Neutrophil (primary cell): ENCODE results near the gene DOK6.

Source experiments
- H3K27ac ChIP-seq: fragments of 200-600 bp; sonication (generic); 2 replicates; pipeline ENCODE4 v1.5.1; 2016; ENCODE audit warnings: mild to moderate bottlenecking, moderate library complexity
- H3K27me3 ChIP-seq: fragments of 200-600 bp; sonication (generic); 2 replicates; pipeline ENCODE4 v1.6.0; 2016; ENCODE audit warnings: mild to moderate bottlenecking
- H3K36me3 ChIP-seq: fragments of 200-600 bp; sonication (generic); 2 replicates; pipeline ENCODE4 v1.5.1; 2017
- H3K4me1 ChIP-seq, 2 experiments: fragments of 200-600 bp in 1 of 2; sonication (generic) in 1 of 2; 1 replicate in 1 of 2; 2 replicates in 1 of 2; pipeline versions ENCODE4 v1.5.1 to v1.6.1; 2013 to 2016; ENCODE audit warnings: low read depth in 1 of 2, low read length in 1 of 2, mild to moderate bottlenecking in 1 of 2, moderate library complexity in 1 of 2; ENCODE audit not compliant: control insufficient read depth in 1 of 2, insufficient read depth in 1 of 2
- H3K4me3 ChIP-seq, 2 experiments: fragments of 200-600 bp in 1 of 2; sonication (generic) in 1 of 2; 1 replicate in 1 of 2; 2 replicates in 1 of 2; pipeline ENCODE4 v1.5.1; 2013 to 2016; ENCODE audit warnings: low read depth in 1 of 2, low read length in 1 of 2, mild to moderate bottlenecking in 1 of 2, moderate library complexity in 1 of 2
- H3K9me3 ChIP-seq: fragments of 200-600 bp; sonication (generic); 2 replicates; pipeline ENCODE4 v1.5.1; 2016
- TF ChIP-seq, protein P1 (sequence below): fragments of 200-600 bp; sonication (generic); IDR thresholded peaks from 2 replicates; pipeline ENCODE4 v1.5.1; 2016; ENCODE audit warnings: antibody characterized with exemption

Gene DOK6

GRCh38 chr18:69725855-69726508, 325.3 kb downstream of the DOK6 start:
- H3K9me3 ChIP-seq = no peaks in the 10 kb centered on the region
- no peaks in the 10 kb centered on the region for H3K36me3 ChIP-seq
- H3K4me3 ChIP-seq = no peak overlapping the region
- no peaks in the 10 kb centered on the region for H3K4me1 ChIP-seq
- H3K27me3 ChIP-seq = no peaks in the 10 kb centered on the region
- TF ChIP-seq, protein P1, sequence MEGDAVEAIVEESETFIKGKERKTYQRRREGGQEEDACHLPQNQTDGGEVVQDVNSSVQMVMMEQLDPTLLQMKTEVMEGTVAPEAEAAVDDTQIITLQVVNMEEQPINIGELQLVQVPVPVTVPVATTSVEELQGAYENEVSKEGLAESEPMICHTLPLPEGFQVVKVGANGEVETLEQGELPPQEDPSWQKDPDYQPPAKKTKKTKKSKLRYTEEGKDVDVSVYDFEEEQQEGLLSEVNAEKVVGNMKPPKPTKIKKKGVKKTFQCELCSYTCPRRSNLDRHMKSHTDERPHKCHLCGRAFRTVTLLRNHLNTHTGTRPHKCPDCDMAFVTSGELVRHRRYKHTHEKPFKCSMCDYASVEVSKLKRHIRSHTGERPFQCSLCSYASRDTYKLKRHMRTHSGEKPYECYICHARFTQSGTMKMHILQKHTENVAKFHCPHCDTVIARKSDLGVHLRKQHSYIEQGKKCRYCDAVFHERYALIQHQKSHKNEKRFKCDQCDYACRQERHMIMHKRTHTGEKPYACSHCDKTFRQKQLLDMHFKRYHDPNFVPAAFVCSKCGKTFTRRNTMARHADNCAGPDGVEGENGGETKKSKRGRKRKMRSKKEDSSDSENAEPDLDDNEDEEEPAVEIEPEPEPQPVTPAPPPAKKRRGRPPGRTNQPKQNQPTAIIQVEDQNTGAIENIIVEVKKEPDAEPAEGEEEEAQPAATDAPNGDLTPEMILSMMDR = no peak
- no peak overlapping the region for H3K27ac ChIP-seq

DNA sequence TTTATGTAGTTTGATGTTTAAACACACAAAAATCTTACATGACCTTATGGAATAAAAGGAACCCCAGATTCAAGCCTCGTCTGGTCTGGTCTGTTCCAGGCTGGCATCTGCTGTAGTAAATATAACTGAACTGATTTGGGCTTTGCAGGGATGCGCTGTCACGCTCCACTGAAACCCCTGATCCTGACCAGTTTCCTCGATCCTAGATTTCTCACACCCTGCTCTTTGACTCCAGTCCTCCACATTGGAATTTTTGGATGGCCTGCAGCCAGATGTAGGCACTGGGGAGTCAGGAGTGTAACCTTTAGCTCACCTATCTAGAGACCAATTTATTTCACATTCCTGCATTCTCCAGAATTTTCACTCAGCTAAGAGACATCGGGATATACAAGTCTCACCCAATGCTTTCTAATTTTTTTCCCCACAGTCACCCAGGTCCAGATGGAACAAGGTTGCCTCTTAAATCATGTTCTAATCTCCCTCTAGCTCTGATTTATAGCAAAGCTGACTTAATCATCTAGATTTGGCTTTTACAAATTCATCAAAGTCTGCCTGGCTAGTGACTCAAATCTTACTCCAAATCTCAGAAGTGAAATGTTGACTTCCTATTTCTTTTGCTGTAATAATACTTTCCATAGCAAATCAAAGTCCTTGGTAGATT, 327.4 kb downstream of the DOK6 start:
- TF ChIP-seq, protein P1 = no peak
- H3K27ac ChIP-seq = no peak overlapping the region
- H3K36me3 ChIP-seq = no peaks in the 10 kb centered on the region
- H3K9me3 ChIP-seq = no peaks in the 10 kb centered on the region
- no peak overlapping the region for H3K4me3 ChIP-seq
- H3K27me3 ChIP-seq = no peaks in the 10 kb centered on the region
- H3K4me1 ChIP-seq = no peaks in the 10 kb centered on the region

DNA sequence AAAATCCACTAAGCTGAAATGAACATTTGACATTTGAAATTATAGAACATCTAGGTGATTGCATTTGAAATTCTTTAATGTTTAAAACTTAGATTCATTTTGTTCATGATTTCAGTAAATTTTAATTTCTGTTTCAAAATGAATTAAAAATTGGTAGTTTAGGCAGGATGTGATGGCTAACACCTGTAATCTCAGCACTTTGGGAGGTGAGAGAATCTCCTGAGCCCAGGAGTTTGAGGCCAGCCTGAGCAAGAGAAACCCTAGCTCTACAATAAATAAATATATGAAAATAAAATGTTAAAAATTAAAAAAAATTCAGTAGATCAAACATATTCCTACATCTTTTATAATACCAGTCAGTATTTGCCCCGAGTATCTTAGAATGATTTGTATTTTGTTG, 330.0 kb downstream of the DOK6 start:
- Histone ChIP-seq H3K4me1 (no peaks in the 10 kb centered on the region), H3K36me3 (no peaks in the 10 kb centered on the region), H3K4me3 (no peak overlapping the region), H3K27me3 (no peaks in the 10 kb centered on the region), H3K27ac (no peak overlapping the region), H3K9me3 (no peaks in the 10 kb centered on the region)
- TF ChIP-seq, protein P1 = no peak

- no peak overlapping the region for H3K27ac ChIP-seq
These were observed 333.8 kb downstream of the DOK6 start for GRCh38 chr18:69734536-69734935.

GRCh38 chr18:69736730-69737129, 336.0 kb downstream of the DOK6 start:
- Histone ChIP-seq H3K36me3 (no peaks in the 10 kb centered on the region), H3K4me3 (no peak overlapping the region)

More at GRCh38 chr18:69734536-69734935, 333.8 kb downstream of the DOK6 start:
- Histone ChIP-seq H3K27me3 (no peaks in the 10 kb centered on the region), H3K36me3 (no peaks in the 10 kb centered on the region), H3K4me1 (no peaks in the 10 kb centered on the region), H3K9me3 (no peaks in the 10 kb centered on the region), H3K4me3 (no peak overlapping the region)
- TF ChIP-seq, protein P1 = no peak

More at GRCh38 chr18:69736730-69737129, 336.0 kb downstream of the DOK6 start:
- Histone ChIP-seq H3K27ac (no peak overlapping the region), H3K9me3 (no peaks in the 10 kb centered on the region), H3K4me1 (no peaks in the 10 kb centered on the region), H3K27me3 (no peaks in the 10 kb centered on the region)
- TF ChIP-seq, protein P1 = no peak
